Mesendoderm (in vitro differentiated cells): ENCODE data around the gene TAS2R20.

Experiments
- DNase-seq: peaks from one replicate; pipeline ENCODE4 v3.0.0; 2013
- H2AK5ac ChIP-seq: 2 replicates; pipeline ENCODE4 v1.6.1; 2013; ENCODE audit warnings: low read length, inconsistent platforms
- H2BK120ac ChIP-seq: 2 replicates; pipeline ENCODE4 v1.6.1; 2013; ENCODE audit warnings: low read depth, mild to moderate bottlenecking, low read length, moderate library complexity, mixed read lengths
- H2BK15ac ChIP-seq: replicated peaks from 2 replicates; pipeline ENCODE4 v1.6.1; 2013; ENCODE audit warnings: low read depth, mild to moderate bottlenecking, moderate library complexity
- H2BK5ac ChIP-seq: 2 replicates; pipeline ENCODE4 v1.6.1; 2013; ENCODE audit warnings: low read length, inconsistent platforms
- H3K18ac ChIP-seq: 2 replicates; pipeline ENCODE4 v1.6.1; 2013; ENCODE audit warnings: mild to moderate bottlenecking, low read length, mixed read lengths
- H3K23ac ChIP-seq: one replicate; pipeline ENCODE4 v1.6.1; 2013; ENCODE audit warnings: low read length
- H3K27ac ChIP-seq: 2 replicates; pipeline ENCODE4 v1.5.1; 2013; ENCODE audit warnings: low read depth, mild to moderate bottlenecking, inconsistent platforms, low read length, moderate library complexity
- H3K27me3 ChIP-seq: 2 replicates; pipeline ENCODE4 v1.6.1; 2013; ENCODE audit warnings: low read length, control low read depth, mild to moderate bottlenecking, inconsistent platforms; ENCODE audit not compliant: insufficient read depth, poor library complexity
- H3K36me3 ChIP-seq: 2 replicates; pipeline ENCODE4 v1.6.1; 2013; ENCODE audit warnings: low read length, inconsistent platforms; ENCODE audit not compliant: control insufficient read depth, insufficient read depth
- H3K4ac ChIP-seq: one replicate; pipeline ENCODE4 v1.6.1; 2013; ENCODE audit warnings: low read depth, mild to moderate bottlenecking, low read length, moderate library complexity
- H3K4me1 ChIP-seq: 2 replicates; pipeline ENCODE4 v1.6.1; 2013; ENCODE audit warnings: low read depth, low read length, inconsistent platforms; ENCODE audit not compliant: control insufficient read depth
- H3K4me2 ChIP-seq: 2 replicates; pipeline ENCODE4 v1.6.1; 2013; ENCODE audit warnings: low read length
- H3K4me3 ChIP-seq: 2 replicates; pipeline ENCODE4 v1.5.1; 2013; ENCODE audit warnings: mild to moderate bottlenecking, low read length
- H3K56ac ChIP-seq: one replicate; pipeline ENCODE4 v1.6.1; 2013; ENCODE audit warnings: low read length
- H3K79me1 ChIP-seq: 2 replicates; pipeline ENCODE4 v1.6.1; 2013; ENCODE audit warnings: low read length, inconsistent platforms
- H3K79me2 ChIP-seq: 2 replicates; pipeline ENCODE4 v1.6.1; 2013; ENCODE audit warnings: mild to moderate bottlenecking, low read length; ENCODE audit not compliant: control insufficient read depth, insufficient read depth
- H3K9ac ChIP-seq: 2 replicates; pipeline ENCODE4 v1.6.1; 2013; ENCODE audit warnings: low read length, inconsistent platforms
- H4K5ac ChIP-seq: one replicate; pipeline ENCODE4 v1.6.1; 2013; ENCODE audit warnings: low read length
- H4K8ac ChIP-seq: one replicate; pipeline ENCODE4 v1.6.1; 2013; ENCODE audit warnings: low read depth, mild to moderate bottlenecking, control low read depth, low read length, moderate library complexity
- WGBS: extraction: QIAGEN DNeasy Blood & Tissue Kit; methylation state at CpG from one replicate; pipeline ENCODE4 v1.1.7; 2013; ENCODE audit warnings: low lambda C conversion rate, missing lambda C conversion rate; ENCODE audit not compliant: insufficient coverage; ENCODE audit errors: extremely low coverage; 5-methylcytosine and 5-hydroxymethylcytosine counted together

TAS2R20 gene

DNA sequence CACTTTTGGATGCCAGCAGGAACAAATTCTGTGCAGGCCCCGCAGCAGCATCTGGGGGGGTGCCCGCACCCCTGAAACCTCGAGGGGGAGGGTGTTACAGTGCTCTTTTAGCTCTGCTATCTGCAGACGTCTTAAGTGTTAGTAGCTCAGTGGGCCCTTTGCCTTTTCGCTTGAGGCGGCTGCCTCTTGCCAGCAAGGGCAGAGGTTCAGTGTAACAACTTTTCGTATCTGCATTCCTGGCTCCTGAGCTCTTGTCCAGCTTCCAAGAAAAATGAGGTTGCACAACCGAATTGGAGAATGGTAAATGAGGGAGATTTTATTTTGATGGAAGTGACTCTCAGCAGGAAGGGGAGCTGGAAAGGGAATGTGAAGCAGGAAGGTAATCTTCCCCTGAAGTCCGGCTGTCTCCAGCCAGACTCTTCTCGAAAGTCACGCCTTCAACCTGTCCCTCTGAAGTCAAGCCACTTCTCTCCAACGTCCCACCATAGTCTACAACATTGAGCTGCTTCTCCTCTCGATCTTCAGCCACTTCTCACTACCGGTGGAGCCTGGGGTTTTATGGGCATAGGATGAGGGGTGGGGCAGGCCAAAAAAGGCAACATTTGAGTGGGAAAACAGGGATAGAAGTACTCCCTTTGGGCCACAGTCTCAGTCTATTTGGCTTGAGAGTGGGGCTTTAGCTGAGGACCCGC lies 29.2 kb downstream of the TAS2R20 start:
- no peak overlapping the region for H3K4me3 ChIP-seq

DNA sequence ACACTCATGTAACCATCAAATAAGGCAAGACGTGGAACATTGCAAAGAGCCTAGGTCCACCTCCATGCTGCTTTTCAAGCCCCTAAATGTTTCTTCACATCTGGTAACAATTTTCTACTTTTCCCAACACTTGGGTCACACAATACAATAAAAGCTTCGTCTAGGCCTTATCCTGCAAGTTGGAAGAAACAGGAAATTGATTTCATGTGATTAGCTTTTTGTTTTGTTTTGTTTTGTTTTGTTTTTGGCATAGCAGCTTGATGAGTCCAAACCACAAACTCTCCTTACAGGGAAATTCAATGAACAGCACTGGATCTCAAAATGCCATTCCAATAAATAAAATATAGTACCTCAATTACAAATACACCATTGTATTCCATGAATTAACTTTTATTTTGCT lies 30.7 kb downstream of the TAS2R20 start:
- no peak overlapping the region for H3K4me2 ChIP-seq
- no peaks in the 10 kb centered on the region for H3K4me1 ChIP-seq
- no peaks in the 10 kb centered on the region for H3K79me1 ChIP-seq
- no peak overlapping the region for H2BK120ac ChIP-seq
- H3K27me3 ChIP-seq, result no peaks in the 10 kb centered on the region
- no peak overlapping the region for H4K8ac ChIP-seq
- no peak overlapping the region for H3K4ac ChIP-seq
- H3K27ac ChIP-seq, result no peak overlapping the region
- no peak overlapping the region for H3K4me3 ChIP-seq
- no peak overlapping the region for H2BK15ac ChIP-seq
- H3K79me2 ChIP-seq, result no peaks in the 10 kb centered on the region
- H3K18ac ChIP-seq, result no peak overlapping the region
- no peak for DNase-seq
- no CpG with 5 or more reads among the region's 2 CpGs for WGBS
- H2BK5ac ChIP-seq, result no peak overlapping the region
- no peaks in the 10 kb centered on the region for H3K36me3 ChIP-seq
- H3K56ac ChIP-seq, result no peak overlapping the region
- no peak overlapping the region for H2AK5ac ChIP-seq
- no peak overlapping the region for H3K9ac ChIP-seq
- H4K5ac ChIP-seq, result no peak overlapping the region
- H3K23ac ChIP-seq, result no peak overlapping the region

More for the DNA sequence above, 29.2 kb downstream of the TAS2R20 start:
- Histone ChIP-seq H3K4me2 (no peak overlapping the region), H3K79me2 (no peaks in the 10 kb centered on the region), H3K9ac (no peak overlapping the region), H2AK5ac (no peak overlapping the region), H3K4me1 (no peaks in the 10 kb centered on the region), H3K27ac (no peak overlapping the region), H3K23ac (no peak overlapping the region), H2BK5ac (no peak overlapping the region), H4K5ac (no peak overlapping the region), H3K18ac (no peak overlapping the region), H3K4ac (no peak overlapping the region), H3K56ac (no peak overlapping the region), H3K79me1 (no peaks in the 10 kb centered on the region), H3K36me3 (no peaks in the 10 kb centered on the region), H2BK120ac (no peak overlapping the region), H4K8ac (no peak overlapping the region), H3K27me3 (no peaks in the 10 kb centered on the region), H2BK15ac (no peak overlapping the region)
- no peak for DNase-seq
- no CpG with 5 or more reads among the region's 15 CpGs for WGBS

DNA sequence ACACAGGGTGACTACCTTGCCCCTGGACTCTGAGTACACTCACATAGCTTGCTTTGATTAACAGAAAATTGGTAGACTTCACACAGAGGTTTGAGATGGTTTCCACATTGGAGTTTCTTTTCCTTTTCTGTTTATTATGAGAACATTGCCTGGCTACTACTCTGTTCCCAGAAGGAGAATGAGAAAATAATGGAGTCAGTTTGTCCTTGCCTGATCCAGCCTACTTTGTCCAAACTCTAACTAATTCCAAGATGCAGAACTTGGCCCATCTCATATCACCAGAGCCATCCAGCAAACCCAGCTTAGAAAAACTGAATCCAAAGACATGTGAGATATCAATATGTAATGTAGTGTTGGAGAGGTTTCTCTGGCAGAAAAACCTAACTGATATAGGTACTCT lies 31.8 kb downstream of the TAS2R20 start:
- Histone ChIP-seq H3K4me1 (no peaks in the 10 kb centered on the region), H3K79me1 (no peaks in the 10 kb centered on the region), H2BK15ac (no peak overlapping the region), H2BK120ac (no peak overlapping the region), H3K27me3 (no peaks in the 10 kb centered on the region), H2AK5ac (no peak overlapping the region), H3K4ac (no peak overlapping the region), H3K9ac (no peak overlapping the region), H3K4me3 (no peak overlapping the region), H3K36me3 (no peaks in the 10 kb centered on the region), H3K18ac (no peak overlapping the region), H3K23ac (no peak overlapping the region), H2BK5ac (no peak overlapping the region), H3K79me2 (no peaks in the 10 kb centered on the region), H3K4me2 (no peak overlapping the region), H3K27ac (no peak overlapping the region), H4K8ac (no peak overlapping the region), H4K5ac (no peak overlapping the region), H3K56ac (no peak overlapping the region)
- no peak for DNase-seq

GRCh38 chr12:10965476-10965875 lies 32.6 kb downstream of the TAS2R20 start:
- no CpG with 5 or more reads among the region's 1 CpG for WGBS

GRCh38 chr12:10960211-10960610 lies 37.9 kb downstream of the TAS2R20 start:
- Histone ChIP-seq H3K18ac (no peak overlapping the region), H2BK5ac (no peak overlapping the region), H3K79me2 (no peaks in the 10 kb centered on the region), H4K8ac (no peak overlapping the region), H3K79me1 (no peaks in the 10 kb centered on the region), H3K27ac (no peak overlapping the region), H2BK15ac (no peak overlapping the region), H3K23ac (no peak overlapping the region), H3K9ac (no peak overlapping the region), H2AK5ac (no peak overlapping the region), H3K4ac (no peak overlapping the region), H2BK120ac (no peak overlapping the region), H3K56ac (no peak overlapping the region), H4K5ac (no peak overlapping the region), H3K36me3 (no peaks in the 10 kb centered on the region), H3K4me3 (no peak overlapping the region), H3K4me2 (no peak overlapping the region), H3K27me3 (no peaks in the 10 kb centered on the region), H3K4me1 (no peaks in the 10 kb centered on the region)
- WGBS, result no CpG with 5 or more reads among the region's 4 CpGs
- peak; percentile 40 for DNase-seq

More at GRCh38 chr12:10965476-10965875, 32.6 kb downstream of the TAS2R20 start:
- H2BK5ac ChIP-seq, result no peak overlapping the region
- no peak overlapping the region for H3K23ac ChIP-seq
- no peaks in the 10 kb centered on the region for H3K36me3 ChIP-seq
- H3K79me2 ChIP-seq, result no peaks in the 10 kb centered on the region
- H3K4me1 ChIP-seq, result no peaks in the 10 kb centered on the region
- no peak overlapping the region for H2AK5ac ChIP-seq
- H3K4me2 ChIP-seq, result no peak overlapping the region
- no peak overlapping the region for H3K56ac ChIP-seq
- H3K9ac ChIP-seq, result no peak overlapping the region
- H4K5ac ChIP-seq, result no peak overlapping the region
- H3K4me3 ChIP-seq, result no peak overlapping the region
- H3K27me3 ChIP-seq, result no peaks in the 10 kb centered on the region
- H2BK15ac ChIP-seq, result no peak overlapping the region
- H4K8ac ChIP-seq, result no peak overlapping the region
- H3K4ac ChIP-seq, result no peak overlapping the region
- H3K27ac ChIP-seq, result no peak overlapping the region
- no peak overlapping the region for H2BK120ac ChIP-seq
- DNase-seq, result no peak
- H3K18ac ChIP-seq, result no peak overlapping the region
- H3K79me1 ChIP-seq, result no peaks in the 10 kb centered on the region

DNA sequence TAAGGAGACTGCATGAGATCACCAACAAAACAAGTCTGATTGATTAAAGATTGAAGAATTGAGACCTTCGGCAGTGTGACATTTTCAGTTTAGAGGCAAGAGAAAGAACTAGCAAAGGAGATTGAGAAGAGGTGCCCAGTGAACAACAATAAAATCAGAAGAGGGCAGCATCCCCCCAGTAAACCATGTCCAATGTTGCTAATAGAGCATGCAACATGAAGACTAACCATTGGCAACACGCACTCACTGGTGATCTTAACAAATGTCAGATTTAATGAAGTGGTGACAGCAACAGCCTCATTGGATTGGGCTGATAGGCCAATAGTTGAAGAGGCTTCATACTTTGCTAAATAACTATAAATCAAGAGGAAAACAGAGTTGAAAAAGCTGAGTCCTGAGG lies 38.3 kb downstream of the TAS2R20 start:
- Histone ChIP-seq H3K4ac (no peak overlapping the region), H3K79me1 (no peaks in the 10 kb centered on the region), H3K18ac (no peak overlapping the region), H2BK5ac (no peak overlapping the region), H3K27me3 (no peaks in the 10 kb centered on the region), H3K79me2 (no peaks in the 10 kb centered on the region), H4K8ac (no peak overlapping the region), H2BK120ac (no peak overlapping the region), H3K9ac (no peak overlapping the region), H2BK15ac (no peak overlapping the region), H3K27ac (no peak overlapping the region), H3K4me2 (no peak overlapping the region), H3K23ac (no peak overlapping the region), H3K36me3 (no peaks in the 10 kb centered on the region), H3K4me3 (no peak overlapping the region), H2AK5ac (no peak overlapping the region), H3K4me1 (no peaks in the 10 kb centered on the region), H3K56ac (no peak overlapping the region), H4K5ac (no peak overlapping the region)
- peak; percentile 10 for DNase-seq
- whole genome bisulfite sequencing, result no CpG with 5 or more reads among the region's 2 CpGs
